Measurements from ENCODE around the gene TBX15.

The TBX15 gene

GRCh38 chr1:119001181-119002027 lies 13.3 kb upstream of the TBX15 start:
- DNase-seq (ENCODE audit: low read depth): no peak

GRCh38 chr1:119000371-119001180 lies 12.4 kb upstream of the TBX15 start:
- DNase-seq (ENCODE audit: low read depth): no peak

GRCh38 chr1:118999348-119000071 lies 11.4 kb upstream of the TBX15 start:
- no peak for DNase-seq (ENCODE audit: low read depth)

GRCh38 chr1:118998171-118998570 lies 10.0 kb upstream of the TBX15 start:
- DNase-seq (ENCODE audit: low read depth): no peak

GRCh38 chr1:118997225-118997624 lies 9.1 kb upstream of the TBX15 start:
- DNase-seq (ENCODE audit: low read depth): no peak

GRCh38 chr1:118995312-118996016 lies 7.3 kb upstream of the TBX15 start:
- DNase-seq (ENCODE audit: low read depth): no peak

GRCh38 chr1:118993700-118994026 lies 5.5 kb upstream of the TBX15 start:
- no peak for DNase-seq (ENCODE audit: low read depth)

GRCh38 chr1:118992868-118993699 lies 4.9 kb upstream of the TBX15 start:
- DNase-seq (ENCODE audit: low read depth): no peak

GRCh38 chr1:118992237-118992825 lies 4.2 kb upstream of the TBX15 start:
- DNase-seq (ENCODE audit: low read depth): no peak

- no peak for DNase-seq (ENCODE audit: low read depth)
These were observed 3.3 kb upstream of the TBX15 start for GRCh38 chr1:118991448-118991847.

- DNase-seq (ENCODE audit: low read depth): no peak
These were observed 2.5 kb upstream of the TBX15 start for GRCh38 chr1:118990513-118991152.

GRCh38 chr1:118989878-118990378 lies 1.8 kb upstream of the TBX15 start:
- no peak for DNase-seq (ENCODE audit: low read depth)

GRCh38 chr1:118989006-118989815 lies 1.1 kb upstream of the TBX15 start:
- DNase-seq (ENCODE audit: low read depth): no peak

- DNase-seq (ENCODE audit: low read depth): no peak
These were observed 516 bp downstream of the TBX15 start for GRCh38 chr1:118987468-118988185.

- no peak for DNase-seq (ENCODE audit: low read depth)
These were observed 1.3 kb downstream of the TBX15 start for GRCh38 chr1:118986555-118987467.

GRCh38 chr1:118985640-118986554 lies 2.2 kb downstream of the TBX15 start:
- DNase-seq (ENCODE audit: low read depth): no peak

Data from activated T-helper 1 cell treated with Interleukin-2 at 50 U/mL for 16 hours (primary cell).